Thoracic aorta (tissue), 2 donors: ENCODE measurements around the gene FAM13C. TPM values are rescaled to one million over a fixed set of nuclear protein-coding genes. Genes with fewer than 3 reads are reported as not detected.
"Not testable (repeated sequence)": the region's sequence is repeated elsewhere in the genome, so short reads cannot be mapped to it uniquely, and the experiment has no call there.

Experiments used
- ATAC-seq: fragments of 150-250 bp; one replicate; pipeline ENCODE4 v1.8.0; 2017; ENCODE audit warnings: low read depth; ENCODE audit not compliant: insufficient number of reproducible peaks, low FRiP score
- DNase-seq: peaks from one replicate; pipeline ENCODE4 v3.0.0-alpha.2; 2020; ENCODE audit warnings: low spot score
- H3K27ac ChIP-seq, 2 donors: fragments of 200-600 bp; sonication (generic); 1 replicate in 1 of 2; 2 replicates in 1 of 2; pipeline ENCODE4 v1.5.1; 2016; ENCODE audit warnings: mild to moderate bottlenecking in 2 of 2, moderate library complexity in 2 of 2
- H3K27me3 ChIP-seq: fragments of 200-600 bp; sonication (generic); replicated peaks from 2 replicates; pipeline ENCODE4 v1.6.0; 2016; ENCODE audit warnings: mild to moderate bottlenecking; ENCODE audit not compliant: insufficient read depth
- H3K36me3 ChIP-seq: fragments of 200-600 bp; sonication (generic); one replicate; pipeline ENCODE4 v1.5.1; 2016
- H3K4me1 ChIP-seq, 2 donors: fragments of 200-600 bp; sonication (generic); 1 replicate in 1 of 2; 2 replicates in 1 of 2; pipeline versions ENCODE4 v1.5.1 to v1.6.0; 2016; ENCODE audit warnings: low read depth in 2 of 2, mild to moderate bottlenecking in 1 of 2; ENCODE audit not compliant: control insufficient read depth in 1 of 2
- H3K4me3 ChIP-seq: fragments of 200-600 bp; sonication (generic); 2 replicates; pipeline ENCODE4 v1.5.1; 2016; ENCODE audit warnings: mild to moderate bottlenecking
- H3K9me3 ChIP-seq: fragments of 200-600 bp; sonication (generic); 2 replicates; pipeline ENCODE4 v1.5.1; 2016
- total RNA-seq, 2 donors: library from RNA; depleted of rRNA; stranded (reverse); fragments of >200 nt; gene quantifications; one replicate each; pipeline versions ENCODE4 v1.1.0 to v1.2.3, GENCODE V29; 2016
- TF ChIP-seq, protein P1 (sequence below): fragments of 200-600 bp; sonication (generic); IDR thresholded peaks from one replicate; pipeline ENCODE4 v1.5.1; 2019; ENCODE audit warnings: antibody characterized with exemption

Gene FAM13C
- 10 to 100 TPM; 20.4 to 30.9 TPM for total RNA-seq

DNA sequence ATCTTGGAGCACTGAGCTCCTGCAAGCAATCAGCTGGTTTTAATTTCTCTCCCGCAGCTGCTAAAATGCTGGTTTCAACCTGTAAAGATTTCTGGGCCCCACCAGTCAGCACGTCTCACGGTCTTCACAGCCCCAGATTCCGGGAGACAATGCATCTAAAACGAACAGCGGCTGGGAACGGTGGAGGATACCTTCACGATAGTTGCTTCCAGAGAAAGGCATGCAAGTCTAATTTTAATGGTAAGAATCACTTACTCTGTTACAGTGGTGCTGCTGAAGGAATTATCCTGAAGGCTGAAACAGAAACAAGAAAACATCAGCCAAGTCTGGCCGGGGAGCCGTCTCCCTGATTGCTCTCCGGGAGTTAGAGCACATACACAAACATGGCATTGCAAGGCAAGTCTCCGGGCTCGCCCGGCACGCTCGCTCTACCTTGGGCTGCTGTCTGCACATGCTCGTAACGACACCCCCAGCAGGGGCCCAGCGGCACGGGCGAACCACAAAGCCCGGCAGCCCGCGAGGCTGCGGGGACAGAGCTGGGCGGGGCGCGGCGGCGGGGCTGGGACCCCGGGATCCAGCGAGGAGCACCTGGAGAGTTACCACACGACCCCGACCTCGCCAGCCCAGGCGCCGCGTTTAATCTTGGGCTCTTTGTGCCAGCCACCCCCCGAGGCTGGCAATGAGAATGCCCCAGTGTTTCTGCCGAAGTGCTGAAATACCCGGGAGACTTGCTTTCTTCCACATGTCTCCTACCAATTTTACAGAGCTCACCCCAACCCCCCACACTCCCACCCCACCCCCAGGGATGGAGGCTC is at the start of gene FAM13C:
TSS of gene FAM13C (minus strand) at position 406 of the 815 bp plus-strand sequence. CDS start at position 317, 89 bp downstream.
- Histone ChIP-seq H3K27me3 (no peaks in the 10 kb centered on the region), H3K9me3 (no peaks in the 10 kb centered on the region), H3K4me3 (peak within 1 kb of the TSS; percentile 94), H3K27ac (peak within 1 kb of the TSS; percentile 66 to 67), H3K36me3 (no peaks in the 10 kb centered on the region), H3K4me1 (peaks cover 9 to 33% of the 10 kb centered on the region in 2 donors)
- ATAC-seq (peak; percentile 19), DNase-seq (no peak)
- TF ChIP-seq, protein P1, sequence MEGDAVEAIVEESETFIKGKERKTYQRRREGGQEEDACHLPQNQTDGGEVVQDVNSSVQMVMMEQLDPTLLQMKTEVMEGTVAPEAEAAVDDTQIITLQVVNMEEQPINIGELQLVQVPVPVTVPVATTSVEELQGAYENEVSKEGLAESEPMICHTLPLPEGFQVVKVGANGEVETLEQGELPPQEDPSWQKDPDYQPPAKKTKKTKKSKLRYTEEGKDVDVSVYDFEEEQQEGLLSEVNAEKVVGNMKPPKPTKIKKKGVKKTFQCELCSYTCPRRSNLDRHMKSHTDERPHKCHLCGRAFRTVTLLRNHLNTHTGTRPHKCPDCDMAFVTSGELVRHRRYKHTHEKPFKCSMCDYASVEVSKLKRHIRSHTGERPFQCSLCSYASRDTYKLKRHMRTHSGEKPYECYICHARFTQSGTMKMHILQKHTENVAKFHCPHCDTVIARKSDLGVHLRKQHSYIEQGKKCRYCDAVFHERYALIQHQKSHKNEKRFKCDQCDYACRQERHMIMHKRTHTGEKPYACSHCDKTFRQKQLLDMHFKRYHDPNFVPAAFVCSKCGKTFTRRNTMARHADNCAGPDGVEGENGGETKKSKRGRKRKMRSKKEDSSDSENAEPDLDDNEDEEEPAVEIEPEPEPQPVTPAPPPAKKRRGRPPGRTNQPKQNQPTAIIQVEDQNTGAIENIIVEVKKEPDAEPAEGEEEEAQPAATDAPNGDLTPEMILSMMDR: no peak

DNA sequence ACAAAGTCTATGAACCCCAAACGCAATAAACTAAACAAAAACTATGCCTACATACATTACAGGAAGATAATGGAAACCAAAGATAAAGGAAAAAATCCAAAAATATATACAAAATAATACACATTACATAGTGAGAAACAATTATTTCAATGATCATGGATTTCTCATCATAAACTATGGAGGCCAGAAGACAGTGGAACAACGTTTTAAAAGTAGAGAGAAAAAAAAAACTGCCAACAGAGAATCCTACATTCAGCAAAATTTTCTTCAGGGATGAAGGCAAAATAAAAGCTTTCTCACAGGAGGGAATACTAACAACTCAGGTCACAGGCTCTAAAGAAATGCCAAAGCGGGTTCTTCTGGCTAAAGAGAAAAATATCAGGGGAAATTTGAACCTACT is 42.9 kb upstream of the FAM13C start:
- no peak overlapping the region for H3K27ac ChIP-seq
- H3K9me3 ChIP-seq: no peaks in the 10 kb centered on the region
- no peak for ATAC-seq
- H3K27me3 ChIP-seq: no peaks in the 10 kb centered on the region
- no peaks in the 10 kb centered on the region for H3K4me1 ChIP-seq
- TF ChIP-seq, protein P1: no peak
- no peak for DNase-seq
- no peak overlapping the region for H3K4me3 ChIP-seq
- H3K36me3 ChIP-seq: no peaks in the 10 kb centered on the region

DNA sequence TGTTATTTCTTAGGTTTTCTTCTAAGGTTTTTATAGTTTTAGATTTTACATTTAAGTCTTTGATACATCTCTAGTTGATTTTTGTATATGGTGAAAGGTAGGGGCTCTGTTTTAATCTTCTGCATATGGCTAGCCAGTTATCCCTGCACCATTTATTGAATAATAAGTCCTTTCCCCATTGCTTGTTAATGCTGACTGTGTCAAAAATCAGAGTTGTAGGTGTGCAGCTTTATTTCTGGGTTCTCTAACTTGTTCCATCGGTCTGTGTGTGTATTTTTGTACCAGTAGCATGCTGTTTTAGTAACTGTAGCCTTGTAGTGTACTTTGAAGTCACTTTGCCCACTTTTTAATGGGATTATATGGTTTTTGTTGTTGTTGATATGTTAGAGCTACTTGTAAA is 37.9 kb upstream of the FAM13C start:
- DNase-seq (no peak), ATAC-seq (no peak)
- TF ChIP-seq, protein P1: no peak
- Histone ChIP-seq H3K9me3 (no peaks in the 10 kb centered on the region), H3K27ac (no peak overlapping the region), H3K36me3 (no peaks in the 10 kb centered on the region), H3K4me3 (no peak overlapping the region), H3K27me3 (no peaks in the 10 kb centered on the region), H3K4me1 (no peaks in the 10 kb centered on the region)

DNA sequence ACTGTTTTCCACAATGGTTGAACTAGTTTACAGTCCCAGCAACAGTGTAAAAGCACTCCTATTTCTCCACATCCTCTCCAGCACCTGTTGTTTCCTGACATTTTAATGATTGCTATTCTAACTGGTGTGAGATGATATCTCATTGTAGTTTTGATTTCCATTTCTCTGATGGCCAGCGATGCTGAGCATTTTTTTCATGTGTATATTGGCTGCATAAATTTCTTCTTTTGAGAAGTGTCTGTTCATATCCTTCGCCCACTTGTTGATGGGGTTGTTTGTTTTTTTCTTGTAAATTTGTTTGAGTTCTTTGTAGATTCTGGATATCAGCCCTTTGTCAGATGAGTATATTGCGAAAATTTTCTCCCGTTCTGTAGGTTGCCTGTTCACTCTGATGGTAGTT is 37.0 kb upstream of the FAM13C start:
- H3K36me3 ChIP-seq, ATAC-seq, DNase-seq, H3K4me1 ChIP-seq, H3K9me3 ChIP-seq, H3K27ac ChIP-seq, H3K27me3 ChIP-seq, H3K4me3 ChIP-seq: not testable (repeated sequence)

DNA sequence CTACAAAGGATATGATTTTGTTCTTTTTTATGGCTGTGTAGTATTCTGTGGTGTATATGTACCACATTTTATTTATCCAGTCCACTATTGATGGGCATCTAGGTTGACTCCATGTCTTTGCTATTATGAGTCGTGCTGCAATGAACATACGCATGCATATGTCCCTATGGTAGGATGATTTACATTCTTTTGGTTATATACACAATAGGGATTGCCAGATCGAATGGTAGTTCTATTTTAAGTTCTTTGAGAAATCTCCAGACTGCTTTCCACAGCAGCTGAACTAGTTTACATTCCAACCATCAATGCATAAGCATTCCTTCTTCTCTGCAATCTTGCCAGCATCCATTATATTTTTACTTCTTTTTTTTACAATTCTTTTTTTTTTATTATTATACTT is 35.6 kb upstream of the FAM13C start:
- DNase-seq: no peak
- H3K27me3 ChIP-seq: no peaks in the 10 kb centered on the region
- no peaks in the 10 kb centered on the region for H3K9me3 ChIP-seq
- no peak overlapping the region for H3K27ac ChIP-seq
- TF ChIP-seq, protein P1: no peak
- ATAC-seq: no peak
- H3K36me3 ChIP-seq: no peaks in the 10 kb centered on the region
- no peaks in the 10 kb centered on the region for H3K4me1 ChIP-seq
- H3K4me3 ChIP-seq: no peak overlapping the region
